Activated naive CD8-positive, alpha-beta T cell treated with anti-CD3 and anti-CD28 coated beads for 36 hours (primary cell): Measurements from ENCODE around the gene CCNK. TPM values are rescaled to one million over a fixed set of nuclear protein-coding genes. Genes with fewer than 3 reads are reported as not detected.
A peak's percentile ranks its signal among the peaks of the same experiment; 100 is the strongest.

Experiments
- DNase-seq: peaks from one replicate; pipeline ENCODE4 v3.0.0; 2021
- H3K27ac Mint-ChIP-seq: one replicate; pipeline ENCODE4 v1.8.0; 2022; ENCODE audit warnings: mild to moderate bottlenecking, moderate library complexity, mixed read lengths
- H3K27me3 Mint-ChIP-seq: one replicate; pipeline ENCODE4 v1.8.0; 2022; ENCODE audit warnings: mild to moderate bottlenecking, mixed read lengths
- H3K36me3 Mint-ChIP-seq: one replicate; pipeline ENCODE4 v1.8.0; 2021; ENCODE audit warnings: mild to moderate bottlenecking, mixed read lengths
- H3K4me1 Mint-ChIP-seq: one replicate; pipeline ENCODE4 v1.8.0; 2021; ENCODE audit warnings: mixed read lengths
- H3K4me3 Mint-ChIP-seq: one replicate; pipeline ENCODE4 v1.8.0; 2022; ENCODE audit warnings: mild to moderate bottlenecking, moderate library complexity, mixed read lengths
- H3K9me3 Mint-ChIP-seq: one replicate; pipeline ENCODE4 v1.8.0; 2022; ENCODE audit warnings: mixed read lengths
- total RNA-seq, 2 experiments: library from RNA; stranded (reverse); gene quantifications; one replicate each; pipeline ENCODE4 v1.2.3, GENCODE V29; 2021

Gene CCNK
- total RNA-seq, 2 experiments from 2014 or later, result 103 to 108 TPM

GRCh38 chr14:99476864-99477263 is 4.3 kb upstream of the CCNK start:
- DNase-seq, result no peak
- H3K4me3 Mint-ChIP-seq, result no peak overlapping the region
- no peak overlapping the region for H3K27ac Mint-ChIP-seq

GRCh38 chr14:99478128-99478527 is 3.1 kb upstream of the CCNK start:
- Mint-ChIP-seq H3K9me3 (no peaks in the 10 kb centered on the region), H3K27ac (no peak overlapping the region), H3K4me1 (peaks cover 41% of the 10 kb centered on the region), H3K27me3 (no peaks in the 10 kb centered on the region), H3K36me3 (peaks cover 5% of the 10 kb centered on the region), H3K4me3 (peak overlapping the region; percentile 0)
- DNase-seq, result no peak

More at GRCh38 chr14:99476864-99477263, 4.3 kb upstream of the CCNK start:
- Mint-ChIP-seq H3K4me1 (peaks cover 35% of the 10 kb centered on the region), H3K27me3 (no peaks in the 10 kb centered on the region), H3K36me3 (peaks cover 5% of the 10 kb centered on the region), H3K9me3 (no peaks in the 10 kb centered on the region)

- Mint-ChIP-seq H3K27me3 (no peaks in the 10 kb centered on the region), H3K27ac (peak overlapping the region; percentile 91), H3K36me3 (peaks cover 5% of the 10 kb centered on the region)
Observed at GRCh38 chr14:99479160-99479905, 1.9 kb upstream of the CCNK start.

GRCh38 chr14:99479906-99480869 is 1.0 kb upstream of the CCNK start, which contains the start of gene SETD3:
Gene SETD3 (minus strand): TSS chr14:99480859. CDS start chr14:99465805, 15,054 bp downstream.
- peak; percentile 51 for DNase-seq
- Mint-ChIP-seq H3K27ac (peak within 1 kb of the TSS; percentile 95), H3K36me3 (peaks cover 5% of the 10 kb centered on the region), H3K4me3 (peak within 1 kb of the TSS; percentile 95), H3K4me1 (peaks cover 53% of the 10 kb centered on the region), H3K27me3 (no peaks in the 10 kb centered on the region), H3K9me3 (no peaks in the 10 kb centered on the region)

More at GRCh38 chr14:99479160-99479905, 1.9 kb upstream of the CCNK start:
- H3K4me3 Mint-ChIP-seq, result peak overlapping the region; percentile 95
- H3K4me1 Mint-ChIP-seq, result peaks cover 51% of the 10 kb centered on the region
- no peak for DNase-seq
- H3K9me3 Mint-ChIP-seq, result no peaks in the 10 kb centered on the region

GRCh38 chr14:99481745-99482099 is 513 bp downstream of the CCNK start:
- peak; percentile 7 for DNase-seq
- H3K27ac Mint-ChIP-seq, result peak overlapping the region; percentile 95
- no peaks in the 10 kb centered on the region for H3K9me3 Mint-ChIP-seq
- no peaks in the 10 kb centered on the region for H3K27me3 Mint-ChIP-seq
- peaks cover 5% of the 10 kb centered on the region for H3K36me3 Mint-ChIP-seq
- H3K4me3 Mint-ChIP-seq, result peak overlapping the region; percentile 95
- H3K4me1 Mint-ChIP-seq, result peaks cover 56% of the 10 kb centered on the region

GRCh38 chr14:99484106-99484505 is 2.9 kb downstream of the CCNK start:
- Mint-ChIP-seq H3K9me3 (no peaks in the 10 kb centered on the region), H3K27me3 (no peaks in the 10 kb centered on the region), H3K4me1 (peaks cover 52% of the 10 kb centered on the region), H3K27ac (no peak overlapping the region), H3K4me3 (no peak overlapping the region), H3K36me3 (no peaks in the 10 kb centered on the region)
- no peak for DNase-seq

- Mint-ChIP-seq H3K4me1 (no peaks in the 10 kb centered on the region), H3K36me3 (peaks cover 15% of the 10 kb centered on the region), H3K27ac (no peak overlapping the region), H3K9me3 (no peaks in the 10 kb centered on the region), H3K4me3 (no peak overlapping the region), H3K27me3 (no peaks in the 10 kb centered on the region)
- DNase-seq, result no peak
Observed at GRCh38 chr14:99497341-99497740, 16.1 kb downstream of the CCNK start.

- Mint-ChIP-seq H3K9me3 (no peaks in the 10 kb centered on the region), H3K4me3 (no peak overlapping the region), H3K4me1 (no peaks in the 10 kb centered on the region), H3K36me3 (peaks cover 14% of the 10 kb centered on the region), H3K27me3 (no peaks in the 10 kb centered on the region), H3K27ac (no peak overlapping the region)
- no peak for DNase-seq
Observed at GRCh38 chr14:99497894-99498293, 16.7 kb downstream of the CCNK start.

- no peak for DNase-seq
- Mint-ChIP-seq H3K4me3 (no peak overlapping the region), H3K27ac (no peak overlapping the region), H3K36me3 (peaks cover 9% of the 10 kb centered on the region), H3K9me3 (no peaks in the 10 kb centered on the region), H3K4me1 (no peaks in the 10 kb centered on the region), H3K27me3 (no peaks in the 10 kb centered on the region)
Observed at GRCh38 chr14:99502989-99503421, 21.8 kb downstream of the CCNK start.

- Mint-ChIP-seq H3K4me1 (no peaks in the 10 kb centered on the region), H3K27me3 (no peaks in the 10 kb centered on the region), H3K36me3 (peaks cover 12% of the 10 kb centered on the region), H3K9me3 (no peaks in the 10 kb centered on the region), H3K27ac (peak overlapping the region; percentile 75), H3K4me3 (no peak overlapping the region)
- no peak for DNase-seq
Observed at GRCh38 chr14:99503848-99504453, 22.7 kb downstream of the CCNK start.

- no peaks in the 10 kb centered on the region for H3K9me3 Mint-ChIP-seq
- no peak overlapping the region for H3K4me3 Mint-ChIP-seq
- no peak for DNase-seq
- no peaks in the 10 kb centered on the region for H3K4me1 Mint-ChIP-seq
- peaks cover 12% of the 10 kb centered on the region for H3K36me3 Mint-ChIP-seq
- no peak overlapping the region for H3K27ac Mint-ChIP-seq
- no peaks in the 10 kb centered on the region for H3K27me3 Mint-ChIP-seq
Observed at GRCh38 chr14:99505089-99505488, 23.9 kb downstream of the CCNK start.

- H3K27me3 Mint-ChIP-seq, result no peaks in the 10 kb centered on the region
- no peaks in the 10 kb centered on the region for H3K4me1 Mint-ChIP-seq
- H3K9me3 Mint-ChIP-seq, result no peaks in the 10 kb centered on the region
- peaks cover 12% of the 10 kb centered on the region for H3K36me3 Mint-ChIP-seq
- H3K27ac Mint-ChIP-seq, result peak overlapping the region; percentile 80
- H3K4me3 Mint-ChIP-seq, result no peak overlapping the region
- DNase-seq, result no peak
Observed at GRCh38 chr14:99506276-99506675, 25.1 kb downstream of the CCNK start.

GRCh38 chr14:99507860-99508640 is 26.8 kb downstream of the CCNK start:
- H3K36me3 Mint-ChIP-seq, result peaks cover 12% of the 10 kb centered on the region
- H3K27me3 Mint-ChIP-seq, result no peaks in the 10 kb centered on the region
- H3K27ac Mint-ChIP-seq, result no peak overlapping the region
- H3K4me1 Mint-ChIP-seq, result no peaks in the 10 kb centered on the region
- no peaks in the 10 kb centered on the region for H3K9me3 Mint-ChIP-seq
- DNase-seq, result no peak
- no peak overlapping the region for H3K4me3 Mint-ChIP-seq

- H3K4me3 Mint-ChIP-seq, result no peak overlapping the region
- peaks cover 10% of the 10 kb centered on the region for H3K36me3 Mint-ChIP-seq
- H3K9me3 Mint-ChIP-seq, result no peaks in the 10 kb centered on the region
- no peak for DNase-seq
- no peaks in the 10 kb centered on the region for H3K4me1 Mint-ChIP-seq
- H3K27me3 Mint-ChIP-seq, result no peaks in the 10 kb centered on the region
- peak overlapping the region; percentile 34 for H3K27ac Mint-ChIP-seq
Observed at GRCh38 chr14:99508896-99509629, 27.9 kb downstream of the CCNK start.
